ENCODE measurements around the gene GGCX.

DNA sequence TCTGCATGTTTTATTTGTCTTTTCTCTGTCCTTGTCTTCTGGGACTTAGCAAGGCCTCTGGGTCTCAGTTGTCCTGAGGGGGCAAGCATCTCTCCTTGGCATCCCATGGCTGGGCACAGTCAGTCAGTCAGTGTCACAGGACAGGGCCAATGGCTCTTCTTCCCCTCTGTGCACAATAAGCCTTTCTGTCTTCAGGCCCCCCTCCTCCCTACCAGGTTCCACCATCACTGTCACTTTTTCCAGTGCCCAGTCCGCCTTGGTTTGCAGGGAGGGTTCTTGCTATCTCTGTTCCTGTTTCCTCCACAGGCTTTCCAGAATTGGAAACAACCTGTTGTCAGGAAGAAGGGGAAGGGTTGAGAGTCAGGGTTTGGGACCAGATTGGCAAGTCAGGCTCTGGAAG lies 21.2 kb upstream of the GGCX start:
- TF ChIP-seq POLR2AphosphoS5 (IDR thresholded peaks at IDR 0.05): no peak
- TF ChIP-seq CTCF (IDR thresholded peaks at IDR 0.05): no peak
